Measurements from ENCODE around the gene CACNA1G.

The CACNA1G gene

DNA sequence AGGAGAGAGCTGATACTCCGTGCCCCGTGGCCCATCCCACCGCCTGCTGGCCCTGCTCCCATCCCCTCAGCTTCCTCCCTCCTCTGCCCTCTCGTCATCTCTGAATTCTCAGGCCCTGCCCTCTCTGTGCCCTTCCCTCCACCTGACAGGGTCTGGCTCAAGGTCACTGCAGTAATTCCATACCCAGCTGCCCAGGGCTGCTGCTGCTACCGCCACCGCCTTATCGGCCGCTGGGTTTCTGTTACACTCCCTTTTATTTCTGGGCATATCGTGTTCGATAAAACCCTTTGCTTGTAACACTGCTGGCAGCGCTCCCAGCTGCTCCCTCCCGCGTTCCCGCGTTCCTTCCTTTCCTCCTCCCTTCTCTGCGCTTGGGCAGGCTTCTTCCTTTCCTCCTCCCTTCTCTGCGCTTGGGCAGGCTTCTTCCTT lies 26.8 kb upstream of the CACNA1G start:
- DNase-seq (ENCODE audit: low spot score), result peak; percentile 20

DNA sequence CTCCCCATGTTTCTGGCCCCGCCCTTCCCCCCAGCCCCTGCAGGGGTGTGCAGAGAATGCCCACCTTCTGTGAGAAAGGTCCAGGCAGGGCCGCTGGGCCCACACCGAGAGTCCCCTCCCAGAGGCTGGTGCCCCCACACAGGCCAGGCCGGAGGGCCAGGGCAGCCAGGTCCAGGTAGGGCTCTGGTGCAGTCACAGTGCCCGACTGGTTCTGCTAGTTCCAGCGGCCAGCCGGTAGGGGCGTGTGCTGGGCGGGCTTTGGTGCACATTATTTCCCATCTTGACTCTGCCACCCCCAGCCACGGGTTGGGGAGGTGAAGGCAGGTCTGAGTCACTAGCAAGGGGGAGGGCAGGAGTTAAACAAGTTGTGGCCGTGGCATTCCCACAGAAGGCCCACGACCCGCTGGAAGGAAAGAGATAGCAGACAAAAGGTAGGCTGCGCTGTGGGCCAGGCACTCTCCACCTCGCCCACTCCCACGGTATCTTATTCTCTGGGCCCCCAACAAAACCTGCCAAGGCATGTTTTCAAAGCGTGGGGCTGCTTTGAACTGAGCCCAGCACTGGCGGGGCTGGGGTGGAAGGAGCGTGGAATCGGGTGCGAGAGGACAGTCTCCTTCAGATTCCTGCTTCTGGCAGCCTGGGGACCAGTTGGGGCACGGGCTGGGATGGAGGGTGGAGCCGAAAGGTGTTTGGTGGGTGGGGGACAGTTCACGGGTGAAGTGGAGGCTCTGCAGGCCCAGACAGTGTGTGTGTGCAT lies 26.1 kb upstream of the CACNA1G start:
- DNase-seq (ENCODE audit: low spot score), result peak; percentile 71

DNA sequence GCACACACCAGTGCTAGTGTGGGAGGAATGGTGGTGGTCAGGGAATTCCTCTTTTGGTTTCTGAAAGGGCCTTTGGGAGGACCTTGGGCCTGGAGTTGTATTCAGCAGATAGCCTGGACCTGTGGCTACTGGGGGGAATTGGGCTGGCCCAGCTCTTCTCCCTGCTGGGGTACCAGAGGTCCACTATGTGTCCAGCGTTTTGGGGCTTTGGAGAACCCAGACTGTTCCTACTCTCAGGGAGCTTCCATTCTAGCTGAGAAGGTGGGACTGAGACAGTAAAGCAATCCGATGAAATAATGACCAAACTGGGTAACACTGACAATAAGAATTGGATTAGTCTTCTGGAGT lies 25.6 kb upstream of the CACNA1G start:
- no peak for DNase-seq (ENCODE audit: low spot score)

DNA sequence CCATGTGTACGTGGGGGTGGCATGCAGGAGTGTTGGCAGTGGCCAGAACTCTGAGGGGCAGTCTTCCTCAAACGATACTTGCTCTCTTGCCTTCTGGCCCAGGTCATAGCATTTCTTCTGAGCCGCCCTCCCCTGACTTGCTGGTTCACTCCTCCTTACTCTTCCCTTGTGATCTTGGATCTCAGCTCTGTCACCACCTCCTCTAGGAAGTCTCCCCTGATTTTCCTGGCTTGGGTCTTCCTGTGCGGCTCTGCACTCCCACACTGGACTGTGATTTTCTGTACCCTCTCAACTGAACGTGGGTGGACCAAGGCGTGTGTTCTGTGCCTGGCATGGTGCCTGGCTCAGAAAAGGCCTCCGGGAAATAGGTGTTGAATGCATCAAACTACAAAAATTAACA lies 25.1 kb upstream of the CACNA1G start:
- DNase-seq (ENCODE audit: low spot score), result no peak

DNA sequence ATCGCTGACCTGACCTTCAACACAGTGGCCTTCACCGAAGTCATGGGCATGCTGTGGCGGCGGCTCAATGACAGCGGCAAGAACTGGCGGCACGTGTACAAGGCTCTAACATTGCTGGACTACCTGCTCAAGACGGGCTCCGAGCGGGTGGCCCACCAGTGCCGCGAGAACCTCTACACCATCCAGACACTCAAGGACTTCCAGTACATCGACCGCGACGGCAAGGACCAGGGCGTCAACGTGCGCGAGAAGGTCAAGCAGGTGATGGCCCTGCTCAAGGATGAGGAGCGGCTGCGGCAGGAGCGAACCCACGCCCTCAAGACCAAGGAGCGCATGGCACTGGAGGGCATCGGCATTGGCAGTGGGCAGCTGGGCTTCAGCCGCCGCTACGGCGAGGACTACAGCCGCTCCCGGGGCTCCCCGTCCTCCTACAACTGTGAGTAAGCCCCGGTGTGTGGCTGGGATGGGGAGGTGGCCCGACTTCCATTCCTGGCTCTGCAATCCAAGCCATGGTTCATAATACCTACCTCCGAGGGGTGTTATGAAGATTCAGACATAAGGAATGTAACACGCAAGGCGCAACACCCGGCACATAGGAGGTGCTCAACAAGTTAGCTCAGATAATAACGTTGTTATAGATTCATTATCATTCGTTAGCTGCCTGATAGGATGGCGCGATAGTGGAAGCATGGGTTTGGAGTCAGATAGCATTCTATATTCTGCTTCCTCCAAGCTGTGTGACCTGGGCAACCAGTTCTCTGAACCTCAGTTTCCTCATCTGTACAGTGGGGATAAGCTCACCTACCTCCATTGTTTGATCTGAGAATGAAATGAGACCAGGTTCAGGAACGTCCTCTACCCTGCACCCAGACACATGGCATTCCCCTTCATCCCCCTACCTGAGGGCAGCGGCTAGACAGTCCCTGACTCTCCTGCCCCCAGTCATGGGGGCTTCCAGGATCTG lies 23.6 kb upstream of the CACNA1G start:
- DNase-seq (ENCODE audit: low spot score), result no peak

DNA sequence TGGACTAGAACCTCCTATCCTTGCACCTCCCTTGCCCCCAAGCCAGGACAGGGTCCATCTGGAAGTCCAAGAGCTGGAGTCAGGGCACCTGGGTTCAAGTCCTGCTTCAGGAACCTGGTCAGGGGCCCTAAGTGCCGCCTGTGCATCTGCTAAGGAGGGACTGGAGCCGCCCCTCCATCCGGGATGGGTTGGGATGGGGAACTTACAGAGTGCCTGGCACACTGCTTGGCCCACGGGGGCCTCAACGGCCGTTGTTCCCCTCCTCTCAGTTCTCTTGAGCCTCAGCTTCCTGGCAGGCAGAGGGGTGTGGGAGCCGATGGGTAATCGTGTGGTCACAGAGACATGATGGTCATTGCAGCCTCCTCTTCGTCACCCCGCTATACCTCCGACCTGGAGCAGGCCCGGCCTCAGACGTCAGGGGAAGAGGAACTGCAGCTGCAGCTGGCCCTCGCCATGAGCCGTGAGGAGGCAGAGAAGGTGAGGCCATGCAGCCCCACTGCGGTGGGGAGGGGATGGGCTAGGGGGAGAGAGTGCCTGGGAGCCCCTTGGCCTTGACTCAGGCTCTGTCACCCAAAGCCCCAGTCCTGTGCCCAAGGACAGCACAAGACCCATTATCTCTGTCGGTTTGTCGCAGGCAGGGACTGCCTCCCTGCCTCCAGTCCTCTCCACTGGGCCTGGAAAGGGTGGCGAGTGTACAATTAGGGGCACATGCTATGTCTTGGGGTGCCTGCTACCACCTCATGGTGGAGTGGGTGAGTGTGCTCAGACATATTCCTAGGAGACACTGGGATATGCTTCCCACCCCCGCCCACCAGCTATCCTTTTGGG lies 22.6 kb upstream of the CACNA1G start:
- no peak for DNase-seq (ENCODE audit: low spot score)

DNA sequence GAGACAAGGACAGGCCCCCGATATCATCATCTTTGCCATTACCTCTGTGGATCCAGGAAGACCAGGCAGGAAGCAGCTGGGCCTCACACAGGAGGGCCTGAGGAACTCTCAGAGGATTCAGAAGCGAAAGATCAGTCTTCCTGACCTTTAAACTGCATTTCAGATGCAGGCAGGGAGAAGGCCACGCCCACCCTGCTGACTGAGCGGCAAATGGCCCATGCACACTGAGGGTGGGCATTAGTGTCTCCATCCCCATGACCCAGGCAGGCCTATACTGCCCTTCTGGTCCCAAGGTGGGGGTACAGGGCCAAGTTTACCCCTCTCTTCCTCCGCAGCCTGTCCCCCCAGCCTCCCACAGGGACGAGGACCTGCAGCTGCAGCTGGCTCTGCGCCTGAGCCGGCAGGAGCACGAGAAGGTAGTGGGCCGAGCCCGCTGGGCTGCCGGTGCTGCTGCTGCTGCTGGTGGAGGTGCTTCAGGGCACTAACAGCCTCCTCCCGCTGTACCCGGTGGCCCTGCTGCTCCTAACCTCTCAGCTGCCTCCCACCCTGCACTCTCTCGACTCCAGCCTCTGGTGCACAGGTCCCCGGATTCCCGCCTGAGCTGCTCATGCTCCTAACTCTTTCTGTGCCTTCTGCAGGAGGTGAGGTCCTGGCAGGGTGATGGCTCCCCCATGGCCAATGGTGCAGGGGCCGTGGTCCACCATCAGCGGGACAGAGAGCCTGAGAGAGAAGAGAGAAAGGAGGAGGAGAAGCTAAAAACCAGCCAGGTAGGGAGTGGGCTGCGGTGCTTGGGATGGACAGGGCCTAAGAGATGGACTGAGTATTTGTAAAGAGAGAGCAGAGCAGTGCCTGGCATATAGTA lies 21.7 kb upstream of the CACNA1G start:
- no peak for DNase-seq (ENCODE audit: low spot score)

DNA sequence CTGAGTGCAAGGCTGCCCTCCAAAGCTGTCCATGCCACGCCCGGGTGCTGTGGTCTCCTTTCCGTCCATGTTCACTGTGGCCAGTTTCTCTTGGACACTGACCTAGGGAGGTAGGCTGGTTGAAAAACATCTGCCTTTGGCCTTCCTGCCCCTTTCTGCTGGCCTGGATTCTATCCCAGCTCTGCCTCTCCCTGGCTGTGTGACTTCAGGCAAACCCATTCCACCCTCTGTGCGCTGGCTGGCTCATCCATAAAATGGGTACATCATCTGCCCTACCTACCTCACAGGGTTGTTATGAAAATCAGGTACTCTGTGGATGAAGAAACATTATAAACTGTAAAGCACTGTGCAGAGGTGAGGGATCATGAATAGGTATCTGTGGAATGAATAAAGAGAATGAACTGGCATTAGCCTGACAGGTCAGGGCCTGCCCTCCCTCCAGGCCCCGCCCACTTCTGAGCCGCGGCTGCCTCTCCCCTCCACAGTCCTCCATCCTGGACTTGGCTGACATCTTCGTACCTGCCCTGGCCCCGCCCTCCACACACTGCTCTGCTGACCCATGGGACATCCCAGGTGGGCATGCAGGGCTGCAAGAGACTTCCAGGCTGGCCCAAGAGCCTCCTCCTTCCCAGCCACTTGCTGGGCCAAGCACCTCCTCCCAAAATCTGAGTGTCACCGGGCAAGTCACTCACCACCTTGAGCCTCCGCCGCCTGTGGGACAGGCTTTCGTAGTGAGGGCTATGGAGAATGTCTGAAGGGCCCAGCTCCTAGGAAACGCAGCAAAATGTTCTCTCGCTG lies 20.6 kb upstream of the CACNA1G start:
- peak; percentile 29 for DNase-seq (ENCODE audit: low spot score)

DNA sequence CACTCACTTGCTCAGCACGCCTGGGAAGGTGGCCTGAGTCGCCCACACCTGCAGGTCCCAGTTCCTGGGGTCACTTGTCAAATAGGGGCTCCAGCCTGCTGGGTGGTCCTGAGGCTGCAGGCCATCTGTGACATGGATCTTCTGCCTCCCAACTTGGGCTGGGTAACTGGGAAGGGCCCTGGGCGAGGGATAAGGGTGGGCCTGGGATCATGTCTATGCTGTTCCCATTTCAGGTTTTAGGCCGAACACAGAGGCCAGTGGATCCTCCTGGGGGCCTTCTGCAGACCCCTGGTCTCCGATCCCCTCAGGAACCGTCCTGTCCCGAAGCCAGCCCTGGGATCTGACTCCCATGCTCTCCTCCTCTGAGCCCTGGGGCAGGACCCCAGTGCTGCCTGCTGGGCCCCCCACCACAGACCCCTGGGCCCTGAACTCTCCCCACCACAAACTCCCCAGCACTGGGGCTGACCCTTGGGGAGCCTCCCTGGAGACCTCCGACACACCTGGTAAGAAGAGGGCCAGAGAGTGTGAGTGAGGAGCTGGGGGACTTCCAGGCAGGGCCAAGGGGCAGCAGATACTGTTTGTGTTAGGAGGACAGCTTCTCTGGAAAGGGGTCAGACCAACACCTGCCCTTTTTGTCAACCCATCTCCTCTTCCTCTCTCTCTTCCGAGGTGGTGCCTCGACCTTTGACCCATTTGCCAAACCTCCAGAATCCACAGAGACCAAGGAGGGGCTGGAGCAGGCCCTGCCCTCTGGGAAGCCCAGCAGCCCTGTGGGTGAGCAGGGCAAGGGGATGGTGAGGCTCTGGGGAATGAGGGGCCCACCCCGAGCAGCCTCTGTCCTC lies 19.7 kb upstream of the CACNA1G start:
- DNase-seq (ENCODE audit: low spot score), result no peak

DNA sequence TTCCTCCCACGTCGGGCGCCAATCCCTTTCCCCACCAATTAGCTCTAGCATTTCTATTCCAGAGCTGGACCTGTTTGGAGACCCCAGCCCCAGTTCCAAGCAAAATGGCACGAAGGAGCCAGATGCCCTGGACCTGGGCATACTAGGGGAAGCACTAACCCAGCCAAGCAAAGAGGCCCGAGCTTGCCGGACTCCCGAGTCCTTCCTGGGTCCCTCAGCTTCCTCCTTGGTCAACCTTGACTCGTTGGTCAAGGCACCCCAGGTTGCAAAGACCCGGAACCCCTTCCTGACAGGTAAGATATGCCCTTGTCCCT lies 19.2 kb upstream of the CACNA1G start:
- DNase-seq (ENCODE audit: low spot score), result no peak

DNA sequence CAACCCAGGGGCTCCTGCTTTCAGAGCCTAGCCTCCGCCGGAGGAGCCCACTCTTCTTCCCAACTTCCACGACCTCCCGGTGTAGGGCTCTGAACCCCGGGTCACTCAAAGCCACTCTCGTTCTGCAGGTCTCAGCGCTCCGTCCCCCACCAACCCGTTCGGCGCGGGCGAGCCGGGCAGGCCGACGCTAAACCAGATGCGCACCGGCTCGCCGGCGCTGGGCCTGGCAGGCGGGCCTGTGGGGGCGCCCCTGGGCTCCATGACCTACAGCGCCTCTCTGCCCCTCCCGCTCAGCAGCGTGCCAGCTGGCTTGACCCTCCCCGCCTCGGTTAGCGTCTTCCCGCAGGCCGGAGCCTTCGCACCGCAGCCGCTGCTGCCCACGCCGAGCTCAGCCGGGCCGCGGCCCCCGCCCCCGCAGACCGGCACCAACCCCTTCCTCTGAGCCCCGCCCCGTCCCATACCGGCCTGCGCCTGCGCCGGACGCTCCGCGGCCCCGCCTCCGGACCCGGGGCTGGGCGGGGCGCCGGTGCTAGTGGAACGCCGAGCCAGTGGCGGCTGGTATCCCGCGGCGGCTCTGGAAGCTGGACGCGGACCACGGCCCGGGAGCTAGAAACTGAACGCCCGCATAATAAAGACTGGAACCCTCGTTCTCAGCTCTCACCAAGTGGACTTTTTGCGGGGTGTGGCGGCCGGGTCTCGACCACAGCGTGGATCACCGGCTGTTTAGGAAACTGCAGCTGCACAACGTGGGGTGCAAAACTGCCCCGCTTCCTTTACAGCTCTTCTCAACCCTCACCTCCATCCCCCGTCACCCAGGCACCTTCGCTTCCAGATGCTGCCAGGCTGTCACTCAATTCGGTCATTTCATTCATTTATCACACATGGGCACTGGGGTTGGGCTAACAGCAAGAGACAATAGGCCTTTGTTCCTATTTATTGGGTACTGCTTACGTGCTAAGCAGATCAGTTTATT lies 18.5 kb upstream of the CACNA1G start:
- peak; percentile 82 for DNase-seq (ENCODE audit: low spot score)

DNA sequence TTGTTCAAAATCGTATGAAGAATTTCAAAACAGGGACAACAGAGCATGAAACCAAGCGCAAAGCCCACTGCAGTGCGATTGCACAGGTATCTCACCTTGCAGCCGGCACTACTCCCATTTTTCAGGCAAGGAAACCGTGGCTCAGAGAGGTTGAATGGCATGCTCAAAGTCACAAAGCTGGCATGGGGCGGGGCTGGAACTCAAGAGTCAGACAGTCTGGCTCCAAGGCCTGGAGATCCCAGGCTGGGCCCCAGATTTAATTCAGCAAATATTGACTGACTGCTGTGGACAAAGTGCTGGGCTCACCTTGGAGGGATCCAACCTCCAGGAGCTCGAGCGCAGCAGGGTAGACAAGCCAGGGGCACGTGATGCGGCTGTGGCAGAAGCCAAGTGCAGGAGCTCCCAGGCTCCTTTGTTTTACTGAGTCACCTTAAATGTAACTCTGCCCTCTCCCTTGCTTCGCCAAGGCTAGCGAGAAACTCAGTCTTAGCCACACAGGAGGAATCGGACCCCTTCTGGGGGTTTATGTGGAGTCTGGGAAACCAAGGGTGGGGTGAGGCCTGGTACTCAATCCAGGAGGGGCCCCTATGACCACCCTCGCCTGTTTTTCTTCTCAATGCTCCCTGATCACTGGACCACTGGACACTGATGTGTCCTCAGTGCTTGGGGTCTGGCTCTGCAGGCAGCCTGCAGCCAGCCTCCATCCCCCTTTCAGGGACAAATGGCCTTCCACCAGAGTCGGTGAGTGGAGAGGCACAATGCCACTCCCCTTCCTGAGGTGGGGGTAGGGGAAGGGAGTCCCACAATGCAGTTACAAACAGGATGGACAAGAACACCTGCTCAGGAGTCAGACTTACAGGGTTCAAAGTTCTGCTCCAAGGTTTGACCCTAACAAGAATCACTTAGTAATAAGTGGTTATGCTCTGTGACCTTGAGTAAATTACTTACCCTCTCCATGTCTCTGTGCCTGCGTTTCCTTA lies 17.4 kb upstream of the CACNA1G start:
- no peak for DNase-seq (ENCODE audit: low spot score)

DNA sequence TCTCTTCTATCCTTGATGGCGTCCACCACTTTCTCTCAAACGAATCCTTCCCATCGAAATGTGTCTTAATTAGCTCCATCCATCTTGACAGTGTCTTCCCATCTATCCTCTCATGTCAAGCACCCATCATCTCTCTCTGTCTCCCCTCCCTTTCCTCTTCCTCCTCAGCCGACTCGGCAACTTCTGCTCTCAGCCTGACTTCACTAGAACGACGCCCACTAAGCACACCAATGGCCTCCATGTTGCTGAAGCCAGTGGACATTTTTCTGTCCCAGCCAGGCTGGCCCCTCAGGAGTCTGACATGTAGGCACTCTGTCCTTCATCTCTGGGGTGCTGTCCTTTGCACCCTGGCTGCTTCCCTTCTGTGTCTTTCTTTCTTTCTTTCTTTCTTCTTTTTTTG lies 16.0 kb upstream of the CACNA1G start:
- no peak for DNase-seq (ENCODE audit: low spot score)

DNA sequence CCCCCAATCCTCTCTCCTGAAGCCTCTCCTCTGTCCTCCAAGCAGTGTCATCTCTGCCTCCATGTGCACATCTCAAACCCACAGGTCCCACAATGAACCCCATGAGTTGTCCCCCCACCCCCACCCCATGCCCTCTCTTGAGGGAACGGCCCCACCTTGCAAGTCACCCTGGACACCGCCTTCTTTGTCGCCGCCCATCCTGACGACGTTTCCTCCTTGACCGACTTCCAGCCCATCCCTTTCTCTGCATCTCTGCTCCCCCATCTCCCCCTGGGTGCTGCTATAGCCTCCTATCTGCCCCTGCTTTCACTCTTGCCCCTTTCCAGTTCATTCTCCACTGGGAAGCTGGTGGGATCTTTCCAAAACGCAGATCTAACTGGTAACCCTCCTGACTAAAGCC lies 15.2 kb upstream of the CACNA1G start:
- DNase-seq (ENCODE audit: low spot score), result no peak

DNA sequence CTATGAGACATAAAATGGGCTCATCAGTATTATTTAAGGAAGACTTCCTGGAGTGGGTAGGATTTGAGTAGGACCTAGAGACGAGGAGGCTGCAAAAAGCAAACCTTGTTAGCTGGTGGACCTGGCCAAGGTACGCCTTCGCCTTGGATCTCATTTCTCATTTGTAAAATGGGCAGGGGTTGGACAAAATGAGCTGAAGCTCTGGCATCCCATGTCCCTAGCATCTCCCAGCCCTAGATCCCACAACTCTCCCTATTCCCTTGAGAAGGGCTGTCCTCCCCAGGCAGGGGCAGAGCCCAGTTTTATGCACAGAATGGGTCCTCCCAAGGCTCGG lies 13.8 kb upstream of the CACNA1G start:
- no peak for DNase-seq (ENCODE audit: low spot score)

DNA sequence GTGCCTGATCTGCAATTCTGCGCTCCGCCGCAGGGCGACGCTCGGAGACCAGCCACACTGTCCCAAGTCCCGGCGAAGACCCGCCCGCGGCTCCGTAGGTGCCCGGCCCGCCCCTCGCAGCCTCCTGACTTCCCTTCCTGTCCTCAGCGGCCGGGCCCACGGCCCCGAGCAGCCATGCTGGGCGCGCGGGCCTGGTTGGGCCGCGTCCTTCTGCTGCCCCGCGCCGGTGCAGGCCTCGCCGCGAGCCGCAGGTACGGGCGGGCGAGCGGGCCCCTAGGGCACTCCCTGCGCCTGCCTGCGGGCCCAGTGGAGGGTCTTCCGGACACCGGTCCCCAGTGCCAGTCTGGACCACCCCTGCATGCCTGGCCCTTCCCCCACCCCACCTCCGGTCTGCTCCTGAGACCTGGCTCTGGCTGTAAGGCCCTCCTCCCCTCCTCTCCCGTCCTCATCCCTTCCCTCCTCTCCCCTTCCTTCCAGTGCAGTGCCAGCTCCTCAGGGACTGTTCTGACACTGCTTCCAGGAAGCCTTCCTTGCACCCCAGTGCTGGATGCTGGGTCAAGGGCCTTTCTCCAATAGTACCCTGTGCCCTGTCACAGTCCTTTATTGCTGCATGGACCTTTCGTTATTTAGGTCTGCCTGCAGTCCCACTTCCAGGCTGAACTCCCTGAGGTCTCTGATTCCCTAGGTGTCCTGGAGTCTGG lies 13.3 kb upstream of the CACNA1G start, which contains the start of gene SPATA20:
TSS of gene SPATA20 (plus strand) at position 140 of the 701 bp plus-strand sequence. CDS start at position 175, 35 bp downstream.
- peak; percentile 91 for DNase-seq (ENCODE audit: low spot score)

DNA sequence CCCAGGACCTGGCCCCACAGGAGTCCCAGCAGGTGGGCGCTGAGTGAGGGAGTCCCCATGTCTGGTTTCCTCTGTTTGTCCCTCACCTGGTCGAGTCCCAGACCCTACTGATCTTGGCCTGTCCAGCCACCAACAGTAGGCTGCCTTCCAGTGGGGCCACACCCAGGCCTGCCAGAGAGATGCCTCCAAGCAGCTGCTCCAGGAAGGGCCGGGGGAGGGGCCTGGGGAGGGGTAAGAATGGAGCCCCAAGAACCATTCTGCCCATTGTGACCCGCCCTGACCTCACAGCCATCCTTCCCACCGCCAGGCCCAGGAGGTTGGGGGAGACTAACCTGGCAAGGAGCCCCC lies 12.8 kb upstream of the CACNA1G start:
- no peak for DNase-seq (ENCODE audit: low spot score)
